Measurements from ENCODE around the gene GRK2. TPM values are rescaled to one million over a fixed set of nuclear protein-coding genes. Genes with fewer than 3 reads are reported as not detected.

Gene GRK2
- total and polyA plus RNA-seq, 2 of the 8 experiments (the other 6 are each of a cell fraction or from before 2014, with no cell fraction given): 47.3 to 49.7 TPM

DNA sequence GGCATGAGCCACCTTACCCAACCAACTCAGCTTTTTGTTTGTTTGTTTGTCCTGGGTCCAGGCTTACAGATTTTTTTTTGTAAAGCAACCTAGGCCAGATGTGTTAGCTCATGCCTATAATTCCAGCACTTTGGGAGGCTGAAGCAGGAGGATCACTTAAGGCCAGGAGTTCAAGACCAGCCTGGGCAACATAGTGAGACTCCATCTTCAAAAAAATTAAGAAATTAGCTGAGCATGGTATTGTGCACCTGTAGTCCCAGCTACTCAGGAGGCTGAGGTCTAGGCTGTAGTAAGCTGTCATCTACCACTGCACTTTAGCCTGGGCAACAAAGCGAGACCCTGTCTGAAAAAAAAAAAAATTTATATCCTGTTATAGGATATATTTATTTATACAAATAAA, 28.7 kb upstream of the GRK2 start:
- no peak overlapping the region for H3K9ac ChIP-seq (replicated peaks in 1 of 4; ENCODE audit: extremely low read depth in 1 of 4, low read depth in 3 of 4, low read length in 3 of 4)
- H3K79me1 ChIP-seq (ENCODE audit: low read depth, low read length): peaks cover 4% of the 10 kb centered on the region; the same call in 1 of the 2 replicates
- TF ChIP-seq NRF1 (IDR thresholded peaks at IDR 0.05; ENCODE audit: low read depth, low read length) (no peak), SP2 (IDR thresholded peaks at IDR 0.05; ENCODE audit: low read length) (no peak), EZH2 (IDR thresholded peaks at IDR 0.05; ENCODE audit: low read depth, low read length, severe bottlenecking) (no peak), JUND (IDR thresholded peaks at IDR 0.05; ENCODE audit: low read length) (no peak), CEBPB (IDR thresholded peaks at IDR 0.05; ENCODE audit: low read depth, low read length) (no peak), POLR2A (IDR thresholded peaks at IDR 0.05; ENCODE audit: control extremely low read depth in 1 of 2, low read depth in 2 of 2, low read length in 2 of 2) (no peak), NANOG (IDR thresholded peaks at IDR 0.05; ENCODE audit: insufficient read depth, low read depth, low read length, poor library complexity, severe bottlenecking) (no peak), SRF (IDR thresholded peaks at IDR 0.05; ENCODE audit: low read depth, low read length) (no peak), RAD21 (IDR thresholded peaks at IDR 0.05 in 1 of 2, conservative IDR thresholded peaks at IDR 0.05 in 1 of 2; ENCODE audit: low read depth in 2 of 2, low read length in 2 of 2) (no peak)
- no peak overlapping the region for H3K4me2 ChIP-seq (ENCODE audit: insufficient read depth in 1 of 2, low read depth in 2 of 2, low read length in 2 of 2)
- H2AK5ac ChIP-seq (ENCODE audit: low read depth, low read length): no peak overlapping the region
- H3K79me2 ChIP-seq (ENCODE audit: control insufficient read depth in 1 of 2, insufficient read depth in 2 of 2, low read length in 2 of 2): peaks cover 14 to 26% of the 10 kb centered on the region in 2 experiments
- H4K20me1 ChIP-seq (replicated peaks in 1 of 2; ENCODE audit: control insufficient read depth in 1 of 2, insufficient read depth in 2 of 2, low read length in 2 of 2): peaks cover 3 to 4% of the 10 kb centered on the region in 2 experiments
- no peak overlapping the region for H2BK20ac ChIP-seq (ENCODE audit: low read length)
- H4K8ac ChIP-seq (ENCODE audit: extremely low read depth, insufficient read depth, low read length): no peak overlapping the region
- H2BK120ac ChIP-seq (replicated peaks; ENCODE audit: low read depth, low read length): no peak overlapping the region
- CTCF ChIA-PET (ENCODE audit: partially characterized antibody): interaction anchor here (1.4 to 4.4 kb wide), 3 partner anchors 25 to 156 kb away, joined by 4 to 23 read pairs (median 8); no protein-coding TSS in a partner anchor
- H4K91ac ChIP-seq (replicated peaks; ENCODE audit: insufficient read length, low read length): no peak overlapping the region
- H2BK15ac ChIP-seq (ENCODE audit: low read length): no peak overlapping the region
- POLR2A ChIA-PET (ENCODE audit: partially characterized antibody): no interaction called here
- no peaks in the 10 kb centered on the region for H3K9me3 ChIP-seq (ENCODE audit: insufficient read depth in 2 of 2, low read depth in 1 of 2, low read length in 1 of 2)
- no peak overlapping the region for H3K14ac ChIP-seq (ENCODE audit: insufficient read length)
- no peak overlapping the region for H3K4ac ChIP-seq (replicated peaks; ENCODE audit: insufficient read length, low read depth, low read length)
- DNase-seq (ENCODE audit: low read depth in 1 of 2, low spot score in 2 of 2) (no peak), FAIRE-seq (no peak)
- H2BK5ac ChIP-seq (ENCODE audit: low read depth, low read length): no peak overlapping the region
- H2AFZ ChIP-seq (ENCODE audit: low read length): no peak overlapping the region
- H3K36me3 ChIP-seq (ENCODE audit: control insufficient read depth in 2 of 4, insufficient read depth in 4 of 4, low read length in 3 of 4): peaks cover 0 to 9% (median 1%) of the 10 kb centered on the region in 4 experiments; a peak in 2 of 8 replicates
- WGBS, 2 experiments (ENCODE audit: extremely low coverage in 1 of 2, insufficient coverage in 1 of 2, insufficient read length in 1 of 2, insufficient replicate concordance in 2 of 2, low coverage in 1 of 2, low lambda C conversion rate in 2 of 2, missing lambda C conversion rate in 1 of 2): 100% methylated on average over 1 of the region's 1 CpG; no CpG with 5 or more reads in 1 of the 2 experiments
- no peak overlapping the region for H4K5ac ChIP-seq (ENCODE audit: insufficient read length, low read depth, low read length)
- no peak overlapping the region for H2BK12ac ChIP-seq (ENCODE audit: low read depth, low read length)
- H3K4me1 ChIP-seq (replicated peaks in 1 of 4; ENCODE audit: control insufficient read depth in 3 of 4, insufficient read depth in 4 of 4, low read length in 3 of 4): peaks cover 6 to 8% (median 7%) of the 10 kb centered on the region in 4 experiments; a peak in 5 of 7 replicates
- no peak overlapping the region for H3K18ac ChIP-seq (ENCODE audit: extremely low read depth, low read length)
- no peak overlapping the region for H3K56ac ChIP-seq (replicated peaks; ENCODE audit: insufficient read length, low read depth, low read length)
- no peak overlapping the region for H3K4me3 ChIP-seq (ENCODE audit: extremely low read depth in 1 of 4, insufficient read depth in 2 of 4, low read depth in 3 of 4, low read length in 4 of 4)
- H3K27ac ChIP-seq (ENCODE audit: low read depth, low read length): no peak overlapping the region
- no peak overlapping the region for H3K23ac ChIP-seq (ENCODE audit: insufficient read length)
- peaks cover 11% of the 10 kb centered on the region for H3K23me2 ChIP-seq (ENCODE audit: low read depth, low read length)
- no peaks in the 10 kb centered on the region for H3K27me3 ChIP-seq (replicated peaks in 1 of 4; ENCODE audit: control insufficient read depth in 3 of 4, extremely low read depth in 1 of 4, insufficient read depth in 3 of 4, low read length in 3 of 4)

Measured in H1 (cell line).